ENCODE results near the gene DPP6. TPM values are rescaled to one million over a fixed set of nuclear protein-coding genes. Genes with fewer than 3 reads are reported as not detected.

The DPP6 gene
- total and polyA plus RNA-seq, 12 donors, result 0.07 to 2.1 (median 0.16) TPM; not detected in 4

DNA sequence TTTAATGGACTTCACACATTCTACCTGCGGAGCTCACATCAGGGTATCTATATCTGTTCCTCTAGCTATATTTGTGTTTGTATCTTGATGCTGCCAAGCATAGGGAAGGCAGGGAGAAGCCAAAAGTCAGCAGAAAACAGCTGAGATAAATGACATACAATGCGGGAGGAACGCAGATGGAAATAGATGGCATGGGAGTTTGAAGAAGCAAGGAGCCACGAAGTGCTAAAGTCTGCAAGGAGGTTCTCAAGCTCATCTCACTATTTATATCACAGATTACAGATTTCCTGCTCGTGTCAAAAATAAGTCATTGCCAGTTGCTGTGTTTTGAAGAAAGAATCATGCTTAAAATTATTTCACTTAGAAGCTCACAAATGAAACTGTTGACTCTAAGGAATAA is 180.5 kb downstream of the DPP6 start:
- H3K4me1 ChIP-seq, result no peaks in the 10 kb centered on the region
- H3K4me3 ChIP-seq, result no peak overlapping the region
- DNase-seq, result no peak
- H3K27me3 ChIP-seq, result no peaks in the 10 kb centered on the region
- H3K27ac ChIP-seq, result no peak overlapping the region
- TF ChIP-seq, protein P1, sequence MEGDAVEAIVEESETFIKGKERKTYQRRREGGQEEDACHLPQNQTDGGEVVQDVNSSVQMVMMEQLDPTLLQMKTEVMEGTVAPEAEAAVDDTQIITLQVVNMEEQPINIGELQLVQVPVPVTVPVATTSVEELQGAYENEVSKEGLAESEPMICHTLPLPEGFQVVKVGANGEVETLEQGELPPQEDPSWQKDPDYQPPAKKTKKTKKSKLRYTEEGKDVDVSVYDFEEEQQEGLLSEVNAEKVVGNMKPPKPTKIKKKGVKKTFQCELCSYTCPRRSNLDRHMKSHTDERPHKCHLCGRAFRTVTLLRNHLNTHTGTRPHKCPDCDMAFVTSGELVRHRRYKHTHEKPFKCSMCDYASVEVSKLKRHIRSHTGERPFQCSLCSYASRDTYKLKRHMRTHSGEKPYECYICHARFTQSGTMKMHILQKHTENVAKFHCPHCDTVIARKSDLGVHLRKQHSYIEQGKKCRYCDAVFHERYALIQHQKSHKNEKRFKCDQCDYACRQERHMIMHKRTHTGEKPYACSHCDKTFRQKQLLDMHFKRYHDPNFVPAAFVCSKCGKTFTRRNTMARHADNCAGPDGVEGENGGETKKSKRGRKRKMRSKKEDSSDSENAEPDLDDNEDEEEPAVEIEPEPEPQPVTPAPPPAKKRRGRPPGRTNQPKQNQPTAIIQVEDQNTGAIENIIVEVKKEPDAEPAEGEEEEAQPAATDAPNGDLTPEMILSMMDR (IDR thresholded peaks at IDR 0.05), result no peak
- peaks cover 0 to 24% (median 0%) of the 10 kb centered on the region in 11 donors for H3K9me3 ChIP-seq
- intact Hi-C loops (cut with DNase I), result no loop called here
- no peak for ATAC-seq
- 70 to 77% methylated on average over 5 of the region's 5 CpGs for WGBS, 2 donors
- no peaks in the 10 kb centered on the region for H3K36me3 ChIP-seq

DNA sequence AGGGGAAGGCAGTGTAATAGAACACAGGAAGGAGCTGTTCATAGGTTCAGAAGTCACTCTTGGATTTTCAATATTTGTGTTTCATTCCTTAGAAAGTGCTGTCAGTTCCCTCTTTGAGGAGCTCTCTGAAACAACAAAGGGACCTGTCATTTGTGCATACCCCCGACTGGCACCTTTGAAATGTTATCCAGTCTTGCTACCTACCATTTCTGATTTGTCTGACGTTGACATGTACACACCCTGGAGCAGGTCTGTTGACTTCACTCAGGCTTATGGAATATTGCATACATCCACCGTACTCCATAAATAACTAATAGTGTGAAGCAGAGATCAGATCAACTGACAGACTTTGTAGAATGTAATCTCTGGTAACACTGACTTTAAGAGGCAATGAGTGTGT is 189.8 kb downstream of the DPP6 start:
- intact Hi-C loops (cut with DNase I), result no loop called here
- TF ChIP-seq, protein P1 (IDR thresholded peaks at IDR 0.05), result no peak
- ATAC-seq, result no peak
- no peaks in the 10 kb centered on the region for H3K36me3 ChIP-seq
- 71 to 72% methylated on average over 3 of the region's 3 CpGs for WGBS, 2 donors
- no peaks in the 10 kb centered on the region for H3K27me3 ChIP-seq
- H3K27ac ChIP-seq, result no peak overlapping the region
- H3K9me3 ChIP-seq, result peaks cover 0 to 40% (median 15%) of the 10 kb centered on the region in 11 donors
- no peak overlapping the region for H3K4me3 ChIP-seq
- no peak for DNase-seq
- no peaks in the 10 kb centered on the region for H3K4me1 ChIP-seq

DNA sequence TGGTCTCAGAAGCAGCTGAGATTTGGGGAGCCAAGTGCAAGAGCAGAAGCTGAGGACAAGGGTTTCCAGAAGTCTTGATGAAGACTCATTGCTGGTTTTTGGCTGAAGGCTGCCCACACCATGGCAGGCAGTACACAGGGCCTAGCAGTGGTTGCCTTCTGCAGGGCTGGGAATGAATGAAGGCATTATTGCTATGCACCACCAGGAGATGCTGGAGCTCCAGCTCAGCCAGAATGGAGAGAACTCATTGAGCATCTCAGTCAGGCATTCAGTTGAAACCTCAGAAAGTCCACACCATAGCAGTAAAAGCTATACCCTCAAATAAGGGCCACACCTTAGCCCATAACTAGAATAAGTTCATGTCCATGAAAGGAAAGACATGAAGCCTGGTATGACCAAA is 190.5 kb downstream of the DPP6 start:
- H3K36me3 ChIP-seq, result no peaks in the 10 kb centered on the region
- no peaks in the 10 kb centered on the region for H3K4me1 ChIP-seq
- H3K4me3 ChIP-seq, result no peak overlapping the region
- no peaks in the 10 kb centered on the region for H3K27me3 ChIP-seq
- no peak for DNase-seq
- H3K27ac ChIP-seq, result no peak overlapping the region
- TF ChIP-seq, protein P1 (IDR thresholded peaks at IDR 0.05), result no peak
- intact Hi-C loops (cut with DNase I), result no loop called here
- peaks cover 0 to 40% (median 15%) of the 10 kb centered on the region in 11 donors for H3K9me3 ChIP-seq
- no peak for ATAC-seq

DNA sequence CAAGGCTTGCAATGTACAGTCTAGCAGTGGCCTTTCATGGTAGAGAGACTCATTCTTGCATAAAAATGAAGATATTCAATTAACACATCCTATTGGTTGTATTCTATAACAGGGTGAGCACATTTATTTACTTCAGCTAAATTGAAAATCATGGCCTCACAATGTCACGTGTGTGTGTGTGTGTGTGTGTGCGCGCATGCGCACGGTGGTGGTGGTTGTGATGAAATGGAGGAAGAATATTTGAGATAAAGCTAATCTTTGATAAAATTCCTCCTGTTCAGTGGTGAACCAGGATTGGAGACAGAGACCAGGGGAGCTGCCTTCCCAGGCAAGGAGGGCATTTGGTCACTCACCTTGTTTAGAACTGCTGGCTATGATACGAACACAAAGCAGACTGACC is 199.8 kb downstream of the DPP6 start:
- 57 to 83% methylated on average over 6 of the region's 6 CpGs for WGBS, 2 donors
- Histone ChIP-seq H3K4me1 (no peaks in the 10 kb centered on the region), H3K4me3 (no peak overlapping the region), H3K36me3 (no peaks in the 10 kb centered on the region), H3K27ac (no peak overlapping the region), H3K27me3 (peaks cover 0 to 9% (median 0%) of the 10 kb centered on the region in 7 donors), H3K9me3 (peaks cover 0 to 4% (median 0%) of the 10 kb centered on the region in 11 donors)
- DNase-seq, result no peak
- TF ChIP-seq, protein P1 (IDR thresholded peaks at IDR 0.05), result no peak
- ATAC-seq, result no peak
- intact Hi-C loops (cut with DNase I), result loop anchor here in 1 of 10 donors (10.0 kb wide), 1 partner anchor 57 kb away; no protein-coding TSS in a partner anchor
